Suppressor macrophage (primary cell): ENCODE results near the gene AGBL1.

Experiments used
- DNase-seq, 4 experiments: peaks; one replicate each; pipeline ENCODE4 v3.0.0-alpha.2; 2020 to 2022

Gene AGBL1

DNA sequence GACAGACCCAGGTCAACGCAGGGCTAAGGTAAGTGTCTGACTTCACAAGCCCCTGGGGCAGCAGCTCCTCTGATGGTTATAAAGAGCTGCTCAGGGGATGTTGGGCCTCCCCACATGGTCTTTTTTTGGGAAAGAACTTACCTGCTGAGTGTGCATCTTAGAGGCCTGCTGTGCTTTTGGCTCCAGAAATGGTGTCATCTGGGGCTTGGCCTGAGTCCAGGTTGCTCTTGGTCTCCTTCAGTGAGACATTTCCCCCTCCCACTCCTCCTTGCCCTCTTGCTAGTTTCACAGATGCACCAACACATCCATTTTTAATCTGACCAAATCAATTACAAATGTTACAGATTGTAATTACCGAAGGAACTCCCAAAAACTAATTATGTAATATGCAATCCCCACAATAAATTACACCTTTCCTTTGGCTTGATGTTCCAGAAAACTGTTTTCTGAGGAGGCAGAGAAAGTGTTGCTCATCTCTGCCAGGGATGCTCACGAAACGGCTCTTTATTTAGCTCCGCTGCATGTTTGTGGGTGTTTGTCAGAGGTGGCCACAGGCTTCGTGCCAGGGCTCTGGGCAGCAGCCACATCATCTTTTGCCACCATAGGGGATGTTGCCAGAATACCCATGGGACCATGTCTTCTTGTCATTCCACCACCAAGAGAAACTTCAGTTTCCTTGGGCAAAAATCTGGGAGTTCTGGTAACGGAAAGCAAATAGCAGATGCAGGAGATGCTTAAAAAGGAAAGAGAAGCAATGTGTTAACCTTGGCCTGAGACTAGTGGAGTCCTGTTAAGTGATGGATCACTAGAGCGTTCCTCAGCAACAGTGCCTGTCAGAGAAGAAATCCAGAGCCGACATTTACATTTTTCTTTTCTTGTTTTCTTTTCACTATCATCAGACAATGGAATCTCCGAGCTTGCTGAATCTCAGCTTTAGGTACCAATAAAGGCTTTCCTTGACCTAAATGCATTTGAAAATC, 799.9 kb downstream of the AGBL1 start:
- no peak for DNase-seq

DNA sequence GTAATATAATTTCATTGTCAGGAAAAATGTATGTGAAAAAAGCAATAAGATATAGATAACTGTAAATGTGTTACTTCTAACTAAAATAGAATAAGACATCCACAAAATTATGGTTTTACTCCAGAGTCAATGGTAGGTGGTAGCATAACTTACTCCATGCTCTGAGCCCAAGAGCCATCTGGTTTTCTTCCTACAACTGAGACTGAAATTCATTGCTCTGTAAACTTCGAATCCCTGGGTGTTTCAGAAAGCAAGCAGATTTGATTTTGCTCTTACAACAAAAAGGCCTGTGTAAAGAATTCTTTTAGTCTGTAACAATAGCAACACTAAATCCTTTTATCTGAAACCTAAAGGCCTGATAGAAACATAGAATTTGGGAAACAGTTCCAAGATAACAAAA, 805.9 kb downstream of the AGBL1 start:
- DNase-seq: no peak

DNA sequence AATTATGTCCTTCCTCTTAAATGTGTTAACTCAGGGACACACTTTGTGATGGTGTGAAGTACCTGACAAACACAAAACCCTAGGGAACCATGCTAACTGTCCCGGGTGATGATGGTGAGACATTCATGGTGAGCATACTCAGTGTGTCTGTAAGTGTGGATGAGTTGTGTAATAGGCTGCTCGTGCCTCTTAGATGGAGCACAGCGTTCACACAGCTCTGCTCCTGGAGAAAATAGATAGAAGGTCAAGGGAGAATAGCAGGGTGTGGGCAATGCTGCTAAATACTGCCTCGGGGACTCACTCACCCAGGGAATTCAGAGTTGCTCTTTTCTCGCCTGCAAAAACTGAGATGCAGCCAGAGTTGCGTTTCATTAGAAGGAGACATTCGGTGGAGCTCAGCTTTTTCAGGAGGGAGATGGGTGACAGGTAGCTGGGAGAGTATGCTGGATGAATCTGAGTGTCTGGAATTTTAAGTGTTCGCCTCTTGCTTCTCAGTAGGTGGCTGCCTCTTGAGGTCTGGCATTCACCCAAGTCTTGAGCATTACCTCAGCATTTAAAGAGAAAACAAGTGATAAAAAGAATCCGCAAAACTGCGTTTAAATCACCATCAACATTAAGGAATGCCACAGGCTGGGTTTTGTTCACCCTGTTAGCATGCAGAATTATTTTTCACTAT, 813.2 kb downstream of the AGBL1 start:
- no peak for DNase-seq

DNA sequence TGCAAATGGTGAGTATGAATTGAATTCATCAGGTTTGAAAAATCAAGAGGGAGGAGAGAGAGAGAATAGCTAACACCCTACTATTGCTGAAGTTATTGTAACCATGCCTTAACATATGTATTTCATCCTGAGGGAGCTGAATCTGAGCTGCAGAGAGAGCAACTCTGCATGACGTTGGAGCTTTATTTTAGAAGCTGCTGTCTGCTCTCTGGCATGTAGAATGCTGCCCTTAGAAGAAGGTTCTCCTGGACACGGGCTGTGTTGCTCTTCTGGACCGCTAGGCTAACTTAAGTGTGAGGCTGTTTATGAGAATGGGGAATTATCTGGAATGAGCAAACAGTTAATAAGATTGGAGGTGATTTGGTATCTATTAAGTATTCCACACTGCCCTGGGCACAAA, 814.6 kb downstream of the AGBL1 start:
- no peak for DNase-seq

DNA sequence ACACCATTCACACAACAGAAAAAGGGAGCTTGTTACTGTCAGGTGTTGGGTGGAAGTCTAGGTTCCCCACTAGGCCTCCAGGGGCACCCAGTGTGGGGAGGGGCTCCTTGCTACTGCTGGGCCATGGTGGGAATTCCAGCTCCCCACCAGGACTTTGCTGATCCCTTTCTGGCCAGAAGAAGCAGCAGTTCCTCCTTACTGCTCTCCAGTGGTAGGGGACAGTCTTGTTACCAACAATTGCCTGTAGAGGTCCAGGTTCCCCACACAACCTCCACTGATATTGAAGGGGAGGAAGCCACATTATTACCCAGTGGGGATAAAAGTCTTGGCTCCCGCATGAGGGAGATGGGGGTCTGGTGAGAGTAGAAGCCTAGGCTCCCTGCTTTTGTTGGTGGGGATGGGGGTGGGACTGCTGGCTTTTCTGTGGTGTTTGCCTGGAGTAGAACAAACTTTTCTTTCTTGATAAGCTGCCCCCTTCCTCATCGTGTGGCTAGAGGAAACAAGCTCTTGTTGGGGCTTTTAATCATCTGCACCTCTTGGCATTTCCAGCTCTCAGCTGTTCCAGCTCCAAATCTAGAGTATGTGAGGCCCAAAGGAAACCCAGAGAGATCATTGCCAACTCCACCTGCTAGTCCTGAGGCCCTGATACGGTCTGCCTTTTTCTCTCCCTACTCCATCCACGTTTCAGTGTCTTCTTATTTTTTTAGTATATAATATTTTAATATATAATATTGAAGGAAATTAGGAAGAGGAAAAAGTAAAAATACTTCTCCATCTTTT, 824.2 kb downstream of the AGBL1 start:
- DNase-seq: no peak

DNA sequence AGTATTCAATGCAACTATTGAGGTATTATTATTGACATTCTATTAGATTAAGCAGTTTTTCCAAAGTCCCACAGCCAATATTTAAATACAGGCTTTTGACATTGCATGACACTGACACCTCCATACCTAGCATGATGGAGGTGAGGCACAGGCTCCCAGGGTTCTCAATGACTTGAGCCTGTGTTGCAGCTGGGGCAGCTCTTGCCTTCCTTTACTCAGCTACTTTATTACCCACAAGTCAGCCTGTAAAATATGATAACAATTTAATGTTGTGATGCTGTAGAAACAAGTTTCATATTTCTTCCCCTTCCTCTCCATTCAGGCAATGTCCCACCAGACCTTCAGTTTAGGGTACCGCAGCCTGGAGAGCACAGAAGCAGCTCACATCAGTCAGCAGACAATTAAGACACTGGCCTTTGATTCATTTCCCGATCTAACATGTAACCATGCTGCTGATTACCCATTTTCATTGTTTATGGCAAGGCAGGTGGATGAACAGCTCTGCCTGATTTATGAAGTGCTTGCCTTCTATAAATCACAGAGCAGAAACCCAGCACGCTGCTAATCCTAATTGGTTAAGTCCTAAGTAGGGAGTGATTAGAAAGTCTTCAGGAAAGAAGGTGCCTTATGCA, 826.1 kb downstream of the AGBL1 start:
- no peak for DNase-seq

DNA sequence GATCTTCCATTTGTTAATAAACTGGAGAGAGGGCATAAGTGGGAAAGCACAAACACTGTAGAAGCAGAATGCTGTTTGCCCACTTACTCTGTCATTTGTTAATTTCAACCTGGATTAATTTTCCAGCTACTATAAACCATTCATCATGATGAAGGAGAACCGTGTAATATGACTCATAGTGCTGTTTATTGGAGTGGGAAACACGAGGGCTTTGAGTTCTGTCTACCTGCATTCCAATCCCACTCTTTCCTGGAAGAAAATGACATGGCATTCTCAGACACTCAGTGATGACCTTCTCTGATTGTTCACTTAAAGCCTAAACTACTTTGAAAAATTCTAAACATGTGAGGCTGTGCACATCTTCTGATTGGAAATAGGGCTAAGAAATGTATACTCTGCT, 826.7 kb downstream of the AGBL1 start:
- no peak for DNase-seq

DNA sequence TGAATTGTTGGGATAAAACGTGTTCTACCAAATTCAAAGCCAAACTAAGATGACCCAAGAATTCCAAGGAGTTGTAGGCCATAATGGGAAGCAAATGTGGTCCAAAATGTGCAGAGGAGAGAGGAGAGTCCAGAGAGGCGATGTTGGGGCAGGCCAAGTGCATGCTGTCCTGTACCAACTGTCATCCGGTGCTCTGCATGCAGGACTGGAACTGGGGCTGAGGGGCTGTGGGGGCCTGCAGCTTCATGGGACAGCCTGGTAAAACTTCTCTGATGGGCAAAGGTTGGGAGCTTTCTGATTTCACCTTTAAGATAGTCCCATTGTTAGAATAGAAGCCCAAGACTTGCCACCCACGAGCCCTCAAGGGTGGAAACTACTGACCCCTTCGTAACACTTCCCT, 831.4 kb downstream of the AGBL1 start:
- no peak for DNase-seq

DNA sequence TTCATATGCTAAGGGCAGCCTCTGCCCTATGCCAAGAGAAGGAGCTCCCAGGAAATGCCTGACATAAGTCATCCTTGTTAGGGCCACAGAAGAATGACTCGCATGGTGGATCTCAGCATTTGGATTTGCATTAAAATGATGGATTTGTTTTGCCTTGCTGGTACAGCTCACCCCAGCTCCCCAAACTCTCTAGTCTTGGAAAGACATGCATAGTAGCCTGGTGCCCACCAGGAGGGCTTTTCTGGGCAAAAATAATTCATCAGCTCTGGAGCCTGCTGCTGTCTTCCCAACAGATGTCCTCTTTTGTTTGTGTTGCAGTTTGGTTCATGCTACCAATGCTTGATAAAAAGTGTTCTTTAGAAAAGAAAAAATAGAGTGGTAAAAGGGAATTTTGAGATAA, 833.0 kb downstream of the AGBL1 start:
- DNase-seq: no peak

DNA sequence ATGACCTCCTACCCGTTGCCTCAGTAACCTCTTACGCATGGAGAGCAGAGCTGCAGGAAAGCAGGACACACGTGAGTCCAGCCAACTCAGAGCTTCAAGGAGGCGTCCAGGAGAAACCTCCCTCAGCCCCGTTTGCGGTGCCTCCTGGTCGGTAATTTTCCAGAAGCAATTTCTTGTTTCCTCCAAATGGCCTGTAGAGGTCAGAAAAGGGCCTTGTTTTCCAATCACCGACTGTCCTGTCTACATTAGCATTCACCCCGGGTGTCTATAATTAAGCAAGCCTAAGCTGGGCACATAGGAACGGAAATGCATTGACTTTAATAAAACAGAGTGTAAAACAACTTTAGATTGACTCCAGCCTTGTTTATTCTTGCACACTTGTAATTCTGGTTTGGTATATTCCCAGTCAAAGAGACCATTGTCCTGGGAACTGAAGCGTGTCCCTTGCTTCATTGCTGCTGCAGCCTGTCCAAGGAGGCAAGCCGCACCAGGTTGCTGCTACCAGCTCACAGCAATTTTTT, 836.2 kb downstream of the AGBL1 start:
- DNase-seq: peak in 3 of 4 experiments; percentile 32 to 47 (median 32)

DNA sequence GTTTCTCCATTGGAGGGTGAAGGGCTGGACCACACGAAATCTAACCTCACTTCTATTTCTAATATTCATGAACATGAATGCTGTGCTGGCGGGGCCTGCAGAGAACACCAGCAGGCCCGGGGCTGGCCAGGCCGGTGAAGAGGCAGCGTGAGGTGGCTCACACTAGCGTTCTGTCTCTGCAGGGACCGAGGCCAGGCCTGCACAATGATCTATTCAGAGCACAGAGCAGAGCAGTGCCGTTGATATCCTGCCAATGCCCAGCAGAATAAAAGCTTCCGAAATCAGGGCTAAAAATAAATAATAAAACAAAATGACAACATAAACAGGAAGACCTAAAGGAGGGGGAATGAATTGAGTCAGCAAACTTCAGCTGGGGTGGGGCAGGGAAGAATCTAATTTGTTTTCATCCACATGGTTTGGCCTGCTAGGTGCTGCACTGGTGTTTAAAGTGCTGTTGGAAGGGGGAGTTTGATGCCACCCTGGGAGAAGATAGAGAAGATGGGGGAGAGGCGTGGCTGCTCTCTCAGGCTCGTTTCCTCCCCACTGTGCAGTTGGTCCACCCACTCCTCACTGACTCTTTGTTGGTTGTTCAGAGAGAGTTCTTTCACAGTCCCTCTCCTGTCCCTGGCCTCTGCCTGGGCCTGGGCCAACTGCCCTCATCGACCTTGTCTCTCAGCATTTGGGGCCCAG, 837.1 kb downstream of the AGBL1 start:
- DNase-seq: no peak

DNA sequence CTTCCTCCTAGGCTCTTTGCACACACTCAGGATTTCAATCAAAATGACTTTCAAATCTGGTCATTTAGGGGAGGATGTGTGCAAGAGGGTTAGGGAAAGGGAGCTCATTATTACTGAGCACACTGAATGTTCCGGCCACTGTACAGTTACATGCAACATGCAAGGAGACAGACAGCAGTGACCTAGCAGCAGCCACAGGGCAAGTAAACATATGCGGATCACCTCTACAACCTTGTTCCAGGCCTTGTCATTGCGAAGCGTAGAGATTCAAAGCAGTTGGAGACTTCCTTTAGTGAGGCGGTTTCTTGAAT, 837.6 kb downstream of the AGBL1 start:
- DNase-seq: no peak

DNA sequence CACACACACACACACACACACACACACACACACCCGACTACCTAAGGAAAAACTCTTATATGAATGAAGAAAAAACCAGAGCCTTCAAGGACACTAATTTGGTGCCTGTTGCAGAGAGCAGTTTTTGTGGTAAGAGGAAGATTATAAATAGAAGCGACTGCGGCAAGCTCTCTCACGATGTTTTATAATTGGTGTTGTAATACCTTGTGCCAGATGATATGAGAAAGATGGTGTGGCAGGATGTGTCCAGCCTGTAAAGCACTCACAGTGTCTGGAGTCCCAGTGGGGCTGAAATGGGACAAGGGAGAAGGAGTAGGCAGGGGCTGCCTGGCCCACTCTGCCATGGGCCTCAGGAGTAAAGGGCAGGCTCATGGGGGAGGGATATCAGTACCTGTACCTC, 839.9 kb downstream of the AGBL1 start:
- no peak for DNase-seq

DNA sequence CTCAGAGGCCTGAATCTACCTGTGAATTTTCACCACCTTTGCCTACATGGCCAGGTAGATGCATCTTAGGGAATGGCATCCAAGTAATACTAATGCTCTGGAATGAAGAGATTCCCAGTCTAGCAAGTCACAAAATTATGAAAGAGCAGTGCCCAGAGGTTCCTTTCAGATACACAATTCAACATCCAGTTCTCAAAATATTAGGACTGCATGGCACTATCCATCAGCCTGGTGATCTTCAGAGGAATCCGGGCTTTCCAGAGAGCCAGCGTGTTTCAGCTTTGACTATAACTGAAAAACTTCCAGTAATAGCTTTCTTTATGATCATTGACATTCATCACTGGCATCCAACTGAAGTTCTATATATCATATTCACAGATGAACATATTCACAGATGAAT, 849.8 kb downstream of the AGBL1 start:
- DNase-seq: no peak

DNA sequence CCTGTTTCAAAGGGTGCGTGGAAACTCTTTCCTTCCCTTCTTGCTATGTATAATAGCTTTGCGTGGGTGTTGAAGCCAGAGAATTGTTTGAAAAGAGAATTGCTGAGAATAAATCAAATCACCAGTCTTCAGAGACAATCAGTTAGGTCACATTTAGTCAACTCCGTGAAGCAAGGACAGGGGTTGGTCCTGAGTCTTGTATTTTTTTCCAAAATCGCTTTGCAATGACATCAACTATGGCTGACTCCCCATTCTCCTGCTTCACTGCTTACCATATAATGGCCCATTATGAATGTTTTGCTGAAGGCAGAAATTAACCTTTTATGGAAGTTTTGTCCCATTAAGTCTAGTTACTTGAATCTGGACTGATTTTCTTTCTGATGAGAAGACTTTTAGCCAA, 852.8 kb downstream of the AGBL1 start:
- no peak for DNase-seq

DNA sequence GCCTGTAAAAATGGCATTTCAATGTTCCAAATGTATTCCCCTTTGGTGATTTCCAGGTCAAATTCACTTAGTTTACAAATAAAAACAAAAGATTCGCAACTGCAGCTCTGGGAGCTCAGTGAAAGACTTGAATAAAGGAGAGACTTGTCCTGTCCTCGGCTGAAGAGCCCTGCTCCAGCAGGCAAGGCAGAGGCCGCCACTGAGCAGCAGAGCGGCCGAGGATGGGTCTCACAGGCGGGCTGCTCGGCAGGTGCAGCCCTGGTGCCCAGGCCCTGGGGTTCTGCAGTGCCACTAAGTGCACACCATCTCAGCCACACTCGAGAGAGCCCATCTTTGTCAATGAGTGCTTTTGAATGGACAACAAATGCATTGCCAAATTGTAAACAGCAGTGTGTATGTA, 856.2 kb downstream of the AGBL1 start:
- DNase-seq: no peak

DNA sequence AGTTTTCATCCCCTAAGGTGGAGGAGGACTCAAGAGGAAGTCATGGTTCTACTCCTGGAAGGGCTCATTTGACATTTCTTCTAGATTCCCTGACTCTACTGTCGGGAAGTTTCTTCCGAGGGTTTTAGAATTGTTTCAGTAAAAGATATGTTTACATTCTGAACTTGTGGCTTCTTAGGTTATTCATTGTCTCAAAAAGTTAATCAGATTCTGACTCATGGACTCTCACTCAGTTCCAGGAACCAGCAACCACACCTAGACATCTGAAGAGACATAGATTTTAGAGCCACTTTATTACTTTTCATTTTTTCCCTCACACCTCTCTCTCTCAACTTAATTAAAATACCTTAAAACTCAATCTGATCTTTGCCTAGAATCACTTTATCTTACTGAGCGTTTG, 862.6 kb downstream of the AGBL1 start:
- DNase-seq: no peak

DNA sequence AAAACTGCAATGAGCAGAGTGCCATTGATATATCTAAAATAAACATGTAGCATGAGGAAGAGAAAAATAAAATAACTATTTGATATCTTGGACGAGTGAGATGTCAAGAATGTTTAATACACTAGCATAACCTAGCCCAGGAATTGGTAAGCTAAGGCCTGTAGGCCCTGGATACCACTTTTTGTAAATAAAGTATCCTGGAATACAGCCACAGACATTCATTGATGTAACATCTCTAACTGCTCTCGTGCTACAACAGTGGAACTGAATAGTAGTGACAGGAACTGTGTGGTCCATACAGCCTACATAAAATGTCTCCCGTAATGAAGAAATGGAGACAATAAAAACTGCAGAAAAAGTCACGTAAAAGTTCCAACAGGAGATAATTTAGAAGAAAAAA, 869.0 kb downstream of the AGBL1 start:
- DNase-seq: no peak

DNA sequence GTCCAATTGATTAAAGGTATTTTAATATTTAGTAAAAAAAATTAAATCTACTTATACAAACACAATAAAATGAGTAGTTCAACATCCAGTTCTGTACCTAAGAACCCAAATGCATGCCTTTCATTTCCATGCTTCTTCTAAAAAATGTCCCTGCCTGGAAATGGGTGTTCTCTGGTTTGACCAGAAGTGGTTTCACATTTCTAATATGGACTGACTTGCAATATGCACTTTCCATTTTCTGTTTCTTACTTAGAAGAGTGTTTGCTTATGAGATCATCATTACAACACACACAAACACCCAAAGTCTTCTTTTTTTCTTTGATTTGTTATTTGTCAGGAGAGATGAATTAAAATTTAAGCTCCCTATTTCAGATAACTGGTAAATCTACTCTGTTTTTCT, 879.6 kb downstream of the AGBL1 start:
- DNase-seq: no peak

DNA sequence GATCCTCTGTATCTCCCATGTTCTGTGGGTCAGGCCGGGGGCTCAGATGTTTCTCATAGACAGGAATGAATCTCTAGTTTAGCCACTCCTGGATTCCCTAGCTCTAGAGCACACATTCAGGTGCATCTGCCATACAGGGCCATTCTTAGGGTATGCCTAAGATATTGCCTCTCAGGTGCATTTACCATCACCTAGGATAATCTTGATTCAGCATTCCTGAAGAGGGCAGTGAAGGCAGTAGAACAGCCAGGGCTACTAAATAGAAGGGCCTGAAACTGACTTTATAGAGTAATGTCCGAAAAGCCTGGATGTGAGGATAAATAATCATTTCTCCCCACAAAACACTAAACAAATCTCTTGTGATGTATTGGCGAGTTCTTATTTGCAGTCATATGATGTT, 882.0 kb downstream of the AGBL1 start:
- no peak for DNase-seq

DNA sequence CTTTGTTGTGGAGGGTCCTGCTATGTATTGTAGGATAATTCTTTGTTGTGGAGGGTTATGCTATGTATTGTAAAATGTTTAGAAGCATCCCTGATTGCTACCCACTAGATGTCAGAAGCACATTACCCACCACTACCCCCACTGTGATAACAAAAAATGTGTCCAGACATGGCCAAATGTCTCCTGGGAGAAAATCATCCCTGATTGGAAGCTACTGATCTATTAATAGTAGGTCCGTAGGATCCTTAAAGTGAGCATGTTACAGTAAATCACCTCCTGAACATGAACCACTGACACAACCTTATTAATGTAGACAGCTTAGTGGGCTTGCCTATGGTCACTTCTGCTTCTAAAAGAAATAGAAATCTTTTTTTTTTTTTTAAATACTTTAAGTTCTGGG, 884.6 kb downstream of the AGBL1 start:
- no peak for DNase-seq

DNA sequence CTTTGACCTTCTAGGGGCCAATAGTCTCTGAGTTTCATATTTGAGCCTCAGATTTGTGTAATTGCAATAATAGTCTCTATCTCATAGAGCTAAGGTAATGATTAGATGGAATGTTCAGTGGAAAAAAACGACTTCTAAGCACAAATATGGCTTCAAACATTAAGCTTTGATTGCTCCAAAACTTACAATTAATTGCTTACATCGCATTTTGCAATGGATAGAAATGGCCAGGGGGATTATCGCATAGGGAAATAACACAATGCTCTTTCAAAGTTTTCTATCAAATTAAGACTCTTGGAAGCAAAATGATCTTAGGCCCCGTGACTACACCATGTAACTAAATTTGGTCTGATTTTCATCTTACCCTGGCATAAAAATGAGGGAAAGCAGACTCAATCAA, 888.6 kb downstream of the AGBL1 start:
- DNase-seq: no peak
